Measurements from ENCODE around the gene PIEZO2.
A peak's percentile ranks its signal among the peaks of the same experiment; 100 is the strongest.

The PIEZO2 gene

DNA sequence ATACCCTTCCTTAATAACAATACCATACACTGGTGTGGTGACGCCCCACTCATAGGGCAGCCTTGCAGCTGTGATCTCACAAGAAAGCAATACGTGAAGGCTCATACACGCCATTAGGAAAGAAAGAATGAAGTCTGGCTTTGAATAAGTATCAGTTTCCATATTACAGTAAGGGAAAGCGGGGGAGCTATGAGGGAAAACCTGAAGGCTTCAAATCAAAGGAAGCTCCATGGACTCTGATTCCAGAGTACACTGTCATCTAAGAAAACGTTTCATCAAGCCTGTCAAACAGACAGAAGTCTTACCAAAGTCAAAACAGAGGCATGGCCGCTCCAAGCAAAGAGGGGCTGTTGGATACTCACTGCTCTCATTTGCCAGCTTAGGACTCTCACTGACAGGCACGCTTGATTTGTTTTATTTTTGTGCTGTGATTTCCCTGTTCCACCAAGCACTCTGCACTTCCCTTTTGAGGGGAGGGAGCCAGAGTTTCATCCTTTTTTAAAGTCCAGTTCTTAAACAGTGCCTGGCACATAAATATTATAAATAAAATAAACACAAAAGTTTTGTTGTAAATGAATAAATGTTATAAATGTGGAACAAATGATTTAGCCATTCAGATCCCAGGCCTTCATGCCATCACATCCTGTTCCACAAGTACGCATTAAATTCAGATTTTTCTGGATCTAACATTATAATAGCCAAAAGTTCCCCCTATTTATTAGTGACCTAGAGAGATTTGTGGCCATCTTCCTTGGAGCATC, 221.2 kb downstream of the PIEZO2 start:
- no peak overlapping the region for H3K14ac ChIP-seq (ENCODE audit: low read length)
- H3K79me2 ChIP-seq (ENCODE audit: control insufficient read depth, insufficient read depth, low read length, poor library complexity) = no peaks in the 10 kb centered on the region
- no peaks in the 10 kb centered on the region for H3K27me3 ChIP-seq (ENCODE audit: insufficient read depth, low read length)
- no peak for DNase-seq
- no peaks in the 10 kb centered on the region for H3K79me1 ChIP-seq (ENCODE audit: low read length)
- WGBS (ENCODE audit: extremely low coverage, insufficient coverage, insufficient read length) = no CpG with 5 or more reads among the region's 8 CpGs
- no peak overlapping the region for H3K4me3 ChIP-seq (ENCODE audit: low read depth, low read length)
- H3K9me3 ChIP-seq (ENCODE audit: insufficient read depth, low read depth, low read length) = no peaks in the 10 kb centered on the region
- no peak overlapping the region for H2BK5ac ChIP-seq (ENCODE audit: low read depth, low read length, poor library complexity)
- H3K9ac ChIP-seq (ENCODE audit: low read length) = no peak overlapping the region
- no peaks in the 10 kb centered on the region for H3K36me3 ChIP-seq (ENCODE audit: control insufficient read depth in 1 of 2, insufficient read depth in 2 of 2, low read length in 2 of 2)
- H4K91ac ChIP-seq (ENCODE audit: low read depth, low read length) = no peak overlapping the region
- no peak overlapping the region for H3K18ac ChIP-seq (ENCODE audit: low read length)
- no peak overlapping the region for H2BK120ac ChIP-seq (ENCODE audit: insufficient read depth, low read length, poor library complexity)
- peaks cover 5 to 9% of the 10 kb centered on the region in 2 experiments for H3K4me1 ChIP-seq (ENCODE audit: control insufficient read depth in 1 of 2, insufficient read depth in 2 of 2, low read length in 2 of 2)
- H4K8ac ChIP-seq (ENCODE audit: low read depth, low read length) = no peak overlapping the region
- H2AK5ac ChIP-seq (ENCODE audit: low read length) = no peak overlapping the region
- no peak overlapping the region for H2BK12ac ChIP-seq (ENCODE audit: low read length)
- no peak overlapping the region for H3K27ac ChIP-seq (ENCODE audit: low read depth, low read length)
- H2AFZ ChIP-seq (ENCODE audit: insufficient read depth, low read length, poor library complexity) = no peak overlapping the region
- H4K12ac ChIP-seq (ENCODE audit: low read depth, low read length) = no peak overlapping the region
- no peak overlapping the region for H3K23ac ChIP-seq (ENCODE audit: low read length)
- H3K4me2 ChIP-seq (ENCODE audit: low read length) = no peak overlapping the region
- H3K4ac ChIP-seq (ENCODE audit: low read depth, low read length) = no peak overlapping the region

DNA sequence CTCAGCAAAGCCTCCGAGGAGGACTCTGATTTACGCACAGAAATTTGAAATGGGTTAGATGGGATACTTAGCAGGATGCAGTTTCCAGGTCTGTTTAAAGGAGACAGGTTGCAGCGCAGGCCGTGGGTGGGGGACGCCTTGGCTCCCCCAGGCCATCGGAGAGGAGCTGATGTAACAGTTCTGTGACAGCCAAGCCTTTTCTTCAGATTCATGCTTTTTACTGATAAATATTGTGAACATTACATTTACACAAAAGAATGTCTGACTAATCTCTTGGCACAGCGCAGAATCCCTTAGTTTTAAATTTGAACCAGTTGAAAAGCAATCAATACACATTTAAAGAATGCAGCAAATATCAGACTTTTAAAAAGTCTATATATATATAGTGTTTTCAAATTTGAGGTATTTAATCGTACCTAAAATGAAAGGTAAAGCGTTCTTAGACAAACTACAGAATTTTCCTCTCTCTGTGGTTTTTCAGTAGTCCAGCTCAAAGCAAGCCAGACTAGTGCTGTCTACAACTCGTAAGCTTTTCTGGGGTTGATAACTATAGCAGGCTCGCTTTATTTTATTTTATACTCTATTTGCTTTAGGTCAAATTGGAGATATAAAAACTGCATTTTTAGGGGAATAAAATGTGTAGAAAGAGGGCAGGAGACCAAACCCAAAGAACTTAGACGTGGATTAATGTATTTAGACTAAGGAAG, 221.9 kb downstream of the PIEZO2 start:
- Histone ChIP-seq H3K36me3 (ENCODE audit: control insufficient read depth in 1 of 2, insufficient read depth in 2 of 2, low read length in 2 of 2) (no peaks in the 10 kb centered on the region), H3K79me2 (ENCODE audit: control insufficient read depth, insufficient read depth, low read length, poor library complexity) (no peaks in the 10 kb centered on the region), H3K9ac (ENCODE audit: low read length) (no peak overlapping the region), H3K9me3 (ENCODE audit: insufficient read depth, low read depth, low read length) (no peaks in the 10 kb centered on the region), H2BK12ac (ENCODE audit: low read length) (peak overlapping the region; percentile 77), H3K4ac (ENCODE audit: low read depth, low read length) (no peak overlapping the region), H2AFZ (ENCODE audit: insufficient read depth, low read length, poor library complexity) (no peak overlapping the region), H3K14ac (ENCODE audit: low read length) (no peak overlapping the region), H3K4me3 (ENCODE audit: low read depth, low read length) (no peak overlapping the region), H4K12ac (ENCODE audit: low read depth, low read length) (no peak overlapping the region), H4K91ac (ENCODE audit: low read depth, low read length) (peak overlapping the region; percentile 49), H3K79me1 (ENCODE audit: low read length) (no peaks in the 10 kb centered on the region), H3K27me3 (ENCODE audit: insufficient read depth, low read length) (no peaks in the 10 kb centered on the region), H2BK5ac (ENCODE audit: low read depth, low read length, poor library complexity) (no peak overlapping the region), H3K4me2 (ENCODE audit: low read length) (no peak overlapping the region), H3K27ac (ENCODE audit: low read depth, low read length) (no peak overlapping the region), H3K18ac (ENCODE audit: low read length) (no peak overlapping the region), H2AK5ac (ENCODE audit: low read length) (no peak overlapping the region), H3K4me1 (ENCODE audit: control insufficient read depth in 1 of 2, insufficient read depth in 2 of 2, low read length in 2 of 2) (peaks cover 5 to 9% of the 10 kb centered on the region in 2 experiments), H3K23ac (ENCODE audit: low read length) (no peak overlapping the region), H2BK120ac (ENCODE audit: insufficient read depth, low read length, poor library complexity) (no peak overlapping the region), H4K8ac (ENCODE audit: low read depth, low read length) (no peak overlapping the region)
- WGBS (ENCODE audit: extremely low coverage, insufficient coverage, insufficient read length) = no CpG with 5 or more reads among the region's 12 CpGs
- DNase-seq = peak; percentile 7 to 9

DNA sequence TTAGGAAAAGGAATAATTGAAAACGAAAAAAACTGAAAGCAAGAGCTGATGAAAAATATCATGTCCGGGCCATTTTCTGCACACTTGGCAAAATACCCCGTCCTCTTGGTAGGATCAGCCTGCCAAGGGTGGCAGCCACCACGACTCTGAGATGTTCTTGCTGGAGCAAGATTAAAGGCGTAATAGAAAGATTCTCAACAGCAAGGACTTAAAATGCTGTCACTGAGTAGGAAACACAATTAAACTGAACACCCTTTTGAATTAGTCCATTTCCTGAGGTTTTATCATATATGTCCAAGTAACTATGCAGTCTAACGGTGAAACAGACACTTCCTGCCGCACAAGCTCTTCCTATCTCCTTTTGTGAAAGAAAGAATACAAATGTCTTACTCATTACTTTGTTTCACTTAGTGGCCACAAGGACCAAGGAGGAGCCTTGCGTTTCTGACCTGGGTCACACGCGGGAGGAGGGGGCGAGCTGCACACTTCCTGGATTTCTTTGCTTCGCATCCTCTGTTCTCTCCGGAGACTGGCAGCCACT, 222.7 kb downstream of the PIEZO2 start:
- no peak overlapping the region for H2BK5ac ChIP-seq (ENCODE audit: low read depth, low read length, poor library complexity)
- no peak overlapping the region for H4K8ac ChIP-seq (ENCODE audit: low read depth, low read length)
- H3K4ac ChIP-seq (ENCODE audit: low read depth, low read length) = no peak overlapping the region
- H3K4me2 ChIP-seq (ENCODE audit: low read length) = no peak overlapping the region
- H3K14ac ChIP-seq (ENCODE audit: low read length) = no peak overlapping the region
- no peaks in the 10 kb centered on the region for H3K27me3 ChIP-seq (ENCODE audit: insufficient read depth, low read length)
- H3K4me3 ChIP-seq (ENCODE audit: low read depth, low read length) = no peak overlapping the region
- no peak overlapping the region for H3K23ac ChIP-seq (ENCODE audit: low read length)
- no peaks in the 10 kb centered on the region for H3K79me2 ChIP-seq (ENCODE audit: control insufficient read depth, insufficient read depth, low read length, poor library complexity)
- no peak overlapping the region for H3K9ac ChIP-seq (ENCODE audit: low read length)
- DNase-seq = no peak
- no peak overlapping the region for H2BK12ac ChIP-seq (ENCODE audit: low read length)
- no peaks in the 10 kb centered on the region for H3K9me3 ChIP-seq (ENCODE audit: insufficient read depth, low read depth, low read length)
- WGBS (ENCODE audit: extremely low coverage, insufficient coverage, insufficient read length) = no CpG with 5 or more reads among the region's 13 CpGs
- H3K36me3 ChIP-seq (ENCODE audit: control insufficient read depth in 1 of 2, insufficient read depth in 2 of 2, low read length in 2 of 2) = no peaks in the 10 kb centered on the region
- H4K91ac ChIP-seq (ENCODE audit: low read depth, low read length) = no peak overlapping the region
- no peak overlapping the region for H4K12ac ChIP-seq (ENCODE audit: low read depth, low read length)
- no peaks in the 10 kb centered on the region for H3K79me1 ChIP-seq (ENCODE audit: low read length)
- peaks cover 5 to 9% of the 10 kb centered on the region in 2 experiments for H3K4me1 ChIP-seq (ENCODE audit: control insufficient read depth in 1 of 2, insufficient read depth in 2 of 2, low read length in 2 of 2)
- H2BK120ac ChIP-seq (ENCODE audit: insufficient read depth, low read length, poor library complexity) = no peak overlapping the region
- H2AK5ac ChIP-seq (ENCODE audit: low read length) = no peak overlapping the region
- no peak overlapping the region for H2AFZ ChIP-seq (ENCODE audit: insufficient read depth, low read length, poor library complexity)
- no peak overlapping the region for H3K18ac ChIP-seq (ENCODE audit: low read length)
- H3K27ac ChIP-seq (ENCODE audit: low read depth, low read length) = peak overlapping the region; percentile 8

DNA sequence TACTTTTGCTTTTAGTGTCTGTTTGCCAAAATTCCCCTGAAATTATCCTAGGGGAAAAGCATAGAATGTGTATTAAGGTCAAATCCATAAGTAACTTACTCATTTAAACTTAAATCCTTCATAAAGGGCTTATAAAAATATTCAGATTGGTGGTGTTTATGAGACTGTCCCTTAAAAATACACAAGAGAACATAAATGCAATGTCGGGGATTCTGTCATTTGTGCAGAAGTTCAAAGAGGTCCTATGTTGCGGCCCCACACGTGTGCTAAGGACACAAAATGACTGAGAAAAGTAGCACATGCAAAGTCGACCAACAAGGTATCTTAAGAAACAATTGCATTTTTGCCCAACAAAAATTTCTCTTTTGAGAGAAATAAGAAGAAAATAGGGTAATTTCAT, 225.1 kb downstream of the PIEZO2 start:
- Histone ChIP-seq H2BK5ac (ENCODE audit: low read depth, low read length, poor library complexity) (no peak overlapping the region), H2AK5ac (ENCODE audit: low read length) (no peak overlapping the region), H4K8ac (ENCODE audit: low read depth, low read length) (no peak overlapping the region), H3K27ac (ENCODE audit: low read depth, low read length) (no peak overlapping the region), H3K36me3 (ENCODE audit: control insufficient read depth in 1 of 2, insufficient read depth in 2 of 2, low read length in 2 of 2) (no peaks in the 10 kb centered on the region), H3K9ac (ENCODE audit: low read length) (no peak overlapping the region), H2BK120ac (ENCODE audit: insufficient read depth, low read length, poor library complexity) (no peak overlapping the region), H3K4ac (ENCODE audit: low read depth, low read length) (no peak overlapping the region), H2AFZ (ENCODE audit: insufficient read depth, low read length, poor library complexity) (no peak overlapping the region), H3K79me2 (ENCODE audit: control insufficient read depth, insufficient read depth, low read length, poor library complexity) (no peaks in the 10 kb centered on the region), H3K4me1 (ENCODE audit: control insufficient read depth in 1 of 2, insufficient read depth in 2 of 2, low read length in 2 of 2) (peaks cover 5 to 7% of the 10 kb centered on the region in 2 experiments), H3K79me1 (ENCODE audit: low read length) (no peaks in the 10 kb centered on the region), H3K9me3 (ENCODE audit: insufficient read depth, low read depth, low read length) (no peaks in the 10 kb centered on the region), H4K91ac (ENCODE audit: low read depth, low read length) (no peak overlapping the region), H3K4me3 (ENCODE audit: low read depth, low read length) (no peak overlapping the region), H4K12ac (ENCODE audit: low read depth, low read length) (no peak overlapping the region), H3K23ac (ENCODE audit: low read length) (no peak overlapping the region), H3K18ac (ENCODE audit: low read length) (no peak overlapping the region), H3K27me3 (ENCODE audit: insufficient read depth, low read length) (no peaks in the 10 kb centered on the region), H3K4me2 (ENCODE audit: low read length) (no peak overlapping the region), H3K14ac (ENCODE audit: low read length) (no peak overlapping the region), H2BK12ac (ENCODE audit: low read length) (no peak overlapping the region)
- no peak for DNase-seq
- WGBS (ENCODE audit: extremely low coverage, insufficient coverage, insufficient read length) = no CpG with 5 or more reads among the region's 4 CpGs
